GM12873 (cell line): Measurements from ENCODE around the gene TMEM100.

Experiments used
- CTCF ChIP-seq: IDR thresholded peaks from 2 replicates; pipeline ENCODE4 v1.5.1; 2012; ENCODE audit warnings: low read depth, mild to moderate bottlenecking, moderate library complexity, low read length, control low read depth; ENCODE audit not compliant: insufficient read depth; ENCODE audit errors: missing control alignments

TMEM100 gene

GRCh38 chr17:55717432-55717831 is 5.2 kb downstream of the TMEM100 start:
- TF ChIP-seq CTCF: no peak

GRCh38 chr17:55710829-55711496 is 11.7 kb downstream of the TMEM100 start:
- TF ChIP-seq CTCF: no peak

- TF ChIP-seq CTCF: no peak
These were observed 12.3 kb downstream of the TMEM100 start for GRCh38 chr17:55710410-55710809.

- no peak for TF ChIP-seq CTCF
These were observed 12.7 kb downstream of the TMEM100 start for GRCh38 chr17:55709984-55710383.

GRCh38 chr17:55709440-55709839 is 13.2 kb downstream of the TMEM100 start:
- no peak for TF ChIP-seq CTCF

- TF ChIP-seq CTCF: no peak
These were observed 14.3 kb downstream of the TMEM100 start for GRCh38 chr17:55708175-55708974.

- TF ChIP-seq CTCF: no peak
These were observed 15.6 kb downstream of the TMEM100 start for GRCh38 chr17:55706808-55707773.
